Stomach (tissue), 9 donors: ENCODE results near the gene STAC2. TPM values are rescaled to one million over a fixed set of nuclear protein-coding genes. Genes with fewer than 3 reads are reported as not detected.

Experiments
- DNase-seq, 2 donors: peaks; one replicate each; pipeline versions ENCODE4 v3.0.0 to v3.0.0-alpha.2; 2013 to 2019
- H3K27ac ChIP-seq, 5 donors: fragments of 200-600 bp in 4 of 5; sonication (generic) in 4 of 5; one replicate each; pipeline ENCODE4 v1.5.1; 2013 to 2019; ENCODE audit warnings: mild to moderate bottlenecking in 1 of 5, moderate library complexity in 1 of 5
- H3K27me3 ChIP-seq, 3 donors: fragments of 200-600 bp; sonication (generic); one replicate each; pipeline ENCODE4 v1.5.1; 2017 to 2019; ENCODE audit warnings: mixed run types in 1 of 3
- H3K36me3 ChIP-seq, 4 donors: fragments of 200-600 bp; sonication (generic); 1 replicate in 3 of 4; 2 replicates in 1 of 4; pipeline ENCODE4 v1.5.1; 2016 to 2019
- H3K4me1 ChIP-seq, 4 donors: fragments of 200-600 bp; sonication (generic); one replicate each; pipeline ENCODE4 v1.5.1; 2016 to 2019
- H3K4me3 ChIP-seq, 4 donors: fragments of 200-600 bp; sonication (generic) in 3 of 4; one replicate each; pipeline ENCODE4 v1.5.1; 2016 to 2019; ENCODE audit warnings: mild to moderate bottlenecking in 1 of 4
- H3K9me3 ChIP-seq, 4 donors: fragments of 200-600 bp; sonication (generic); one replicate each; pipeline ENCODE4 v1.5.1; 2016 to 2019
- CTCF ChIP-seq, 7 experiments: fragments of 450-650 bp in 4 of 7; fragments of 200-600 bp in 3 of 7; sonication (generic) in 3 of 7; IDR thresholded peaks; one replicate each; pipeline ENCODE4 v1.5.1; 2016 to 2019; ENCODE audit warnings: antibody characterized with exemption in 7 of 7, control low read depth in 2 of 7, mild to moderate bottlenecking in 1 of 7
- EP300 ChIP-seq: sonication (generic); formaldehyde crosslinking; IDR thresholded peaks from one replicate; pipeline ENCODE4 v1.6.1; 2017; ENCODE audit warnings: antibody characterized with exemption
- POLR2A ChIP-seq, 4 donors: fragments of 450-650 bp; IDR thresholded peaks; one replicate each; pipeline ENCODE4 v1.6.1; 2016; ENCODE audit warnings: antibody characterized with exemption in 4 of 4, control low read depth in 2 of 4, mild to moderate bottlenecking in 1 of 4, moderate library complexity in 1 of 4
- POLR2AphosphoS5 ChIP-seq, 3 donors: sonication (generic); formaldehyde crosslinking; IDR thresholded peaks; one replicate each; pipeline ENCODE4 v1.6.1; 2016; ENCODE audit warnings: antibody characterized with exemption in 3 of 3
- WGBS, 5 donors: extraction: QIAGEN DNeasy Blood & Tissue Kit in 3 of 5; methylation state at CpG; one replicate each; pipeline versions ENCODE4 v1.1.5 to v1.1.7; 2013 to 2018; 5-methylcytosine and 5-hydroxymethylcytosine counted together
- intact Hi-C: fragments of 100-400 bp; cut with DNase I; formaldehyde crosslinking; loops from one replicate; pipeline ENCODE4 v1.15.1; 2023; ENCODE audit warnings: low total_unique reads
- polyA plus RNA-seq, 3 donors: library from polyadenylated mRNA; stranded (reverse); fragments of 200-250 nt; gene quantifications; one replicate each; pipeline ENCODE4 v1.2.3, GENCODE V29; 2013
- total RNA-seq, 5 donors: library from RNA; depleted of rRNA; stranded (reverse); fragments of >200 nt; gene quantifications; one replicate each; pipeline versions ENCODE4 v1.1.0 to v1.2.3, GENCODE V29; 2014 to 2016
- donor health status: healthy with polysubstance abuse.
- donor health status: Bipolar disorder and iron deficiency.
- donor health status: healthy.

Gene STAC2
- total and polyA plus RNA-seq, 8 donors, result under 0.01 to 0.20 (median 0.15) TPM; not detected in 5

- Histone ChIP-seq H3K27me3 (peaks cover 14 to 85% (median 30%) of the 10 kb centered on the region in 3 donors), H3K4me1 (peaks cover 15 to 26% (median 23%) of the 10 kb centered on the region in 4 donors), H3K4me3 (peak overlapping the region; percentile 40 to 49 (median 42)), H3K9me3 (no peaks in the 10 kb centered on the region), H3K36me3 (no peaks in the 10 kb centered on the region), H3K27ac (no peak overlapping the region)
- no peak for DNase-seq
- intact Hi-C loops, result no loop called here
- 1 to 6% (median 2%) methylated on average over 20 to 68 of the region's 68 CpGs for WGBS, 5 donors
- TF ChIP-seq EP300 (no peak), CTCF (IDR thresholded peaks at IDR 0.05) (no peak), POLR2AphosphoS5 (IDR thresholded peaks at IDR 0.05) (no peak), POLR2A (IDR thresholded peaks at IDR 0.05) (no peak)
Measured at GRCh38 chr17:39224778-39225307, 902 bp downstream of the STAC2 start.

GRCh38 chr17:39223907-39224777 is 1.6 kb downstream of the STAC2 start:
- Histone ChIP-seq H3K36me3 (no peaks in the 10 kb centered on the region), H3K27me3 (peaks cover 14 to 80% (median 30%) of the 10 kb centered on the region in 3 donors), H3K27ac (no peak overlapping the region), H3K4me3 (peak overlapping the region in 3 of 4 donors; percentile 40 to 49 (median 43)), H3K9me3 (no peaks in the 10 kb centered on the region), H3K4me1 (peaks cover 15 to 26% (median 23%) of the 10 kb centered on the region in 4 donors)
- intact Hi-C loops, result no loop called here
- no peak for DNase-seq
- 23 to 42% (median 34%) methylated on average over 27 to 33 of the region's 33 CpGs for WGBS, 5 donors
- no peak for TF ChIP-seq EP300
- TF ChIP-seq POLR2AphosphoS5 (IDR thresholded peaks at IDR 0.05), result no peak
- no peak for TF ChIP-seq POLR2A (IDR thresholded peaks at IDR 0.05)
- TF ChIP-seq CTCF (IDR thresholded peaks at IDR 0.05), result no peak

GRCh38 chr17:39222866-39223834 is 2.6 kb downstream of the STAC2 start:
- Histone ChIP-seq H3K27ac (no peak overlapping the region), H3K27me3 (peaks cover 11 to 78% (median 30%) of the 10 kb centered on the region in 3 donors), H3K4me1 (peaks cover 15 to 26% (median 23%) of the 10 kb centered on the region in 4 donors), H3K9me3 (no peaks in the 10 kb centered on the region), H3K4me3 (no peak overlapping the region), H3K36me3 (no peaks in the 10 kb centered on the region)
- intact Hi-C loops, result no loop called here
- TF ChIP-seq POLR2AphosphoS5 (IDR thresholded peaks at IDR 0.05) (no peak), EP300 (no peak), CTCF (IDR thresholded peaks at IDR 0.05) (no peak), POLR2A (IDR thresholded peaks at IDR 0.05) (no peak)
- no peak for DNase-seq
- WGBS, 5 donors, result 67 to 78% (median 74%) methylated on average over 6 to 9 of the region's 9 CpGs

GRCh38 chr17:39222151-39222550 is 3.6 kb downstream of the STAC2 start:
- no peak overlapping the region for H3K27ac ChIP-seq
- no peaks in the 10 kb centered on the region for H3K9me3 ChIP-seq
- intact Hi-C loops, result no loop called here
- H3K4me1 ChIP-seq, result peaks cover 15 to 26% (median 23%) of the 10 kb centered on the region in 4 donors
- WGBS, 5 donors, result 59 to 82% (median 74%) methylated on average over 6 to 7 of the region's 7 CpGs
- TF ChIP-seq POLR2A (IDR thresholded peaks at IDR 0.05), result no peak
- TF ChIP-seq CTCF (IDR thresholded peaks at IDR 0.05), result no peak
- TF ChIP-seq POLR2AphosphoS5 (IDR thresholded peaks at IDR 0.05), result no peak
- no peak for TF ChIP-seq EP300
- H3K4me3 ChIP-seq, result no peak overlapping the region
- DNase-seq, result no peak
- peaks cover 11 to 78% (median 26%) of the 10 kb centered on the region in 3 donors for H3K27me3 ChIP-seq
- H3K36me3 ChIP-seq, result no peaks in the 10 kb centered on the region
